GM23338 (cell line): ENCODE measurements around the gene MINK1. TPM values are rescaled to one million over a fixed set of nuclear protein-coding genes. Genes with fewer than 3 reads are reported as not detected.

Source experiments
- ATAC-seq: fragments of 200-7000 bp; cut with Tn5 transposase; 3 replicates; pipeline ENCODE4 v1.9.1; 2020
- DNase-seq: peaks from one replicate; pipeline ENCODE4 v3.0.0-alpha.2; 2015; ENCODE audit warnings: low spot score
- H2AFZ ChIP-seq: fragments of 200-600 bp; sonication (generic); 2 replicates; pipeline ENCODE4 v1.8.0; 2016; ENCODE audit warnings: antibody characterized with exemption, mild to moderate bottlenecking, moderate library complexity
- H3F3A ChIP-seq: fragments of 200-600 bp; sonication (generic); replicated peaks from 2 replicates; pipeline ENCODE4 v1.8.0; 2017; ENCODE audit warnings: antibody characterized with exemption, mixed run types, low read depth
- H3K27ac ChIP-seq: fragments of 200-600 bp; sonication (generic); 2 replicates; pipeline ENCODE4 v1.6.1; 2016; ENCODE audit warnings: low read depth
- H3K27me3 ChIP-seq: fragments of 200-600 bp; sonication (generic); 2 replicates; pipeline ENCODE4 v1.8.0; 2016; ENCODE audit warnings: mild to moderate bottlenecking, mixed run types, moderate library complexity; ENCODE audit not compliant: insufficient read depth
- H3K36me3 ChIP-seq: fragments of 200-600 bp; sonication (generic); 2 replicates; pipeline ENCODE4 v1.8.0; 2016; ENCODE audit warnings: mild to moderate bottlenecking; ENCODE audit not compliant: insufficient read depth
- H3K4me1 ChIP-seq: fragments of 200-600 bp; sonication (generic); 2 replicates; pipeline ENCODE4 v1.8.0; 2016; ENCODE audit warnings: mild to moderate bottlenecking, moderate library complexity; ENCODE audit not compliant: insufficient read depth
- H3K4me2 ChIP-seq: fragments of 200-600 bp; sonication (generic); 2 replicates; pipeline ENCODE4 v1.7.1; 2017; ENCODE audit warnings: mixed run types
- H3K4me3 ChIP-seq: fragments of 200-600 bp; sonication (generic); 2 replicates; pipeline ENCODE4 v1.6.1; 2016; ENCODE audit warnings: mixed run types
- H3K79me2 ChIP-seq: fragments of 200-600 bp; sonication (generic); replicated peaks from 2 replicates; pipeline ENCODE4 v1.8.0; 2017; ENCODE audit warnings: mild to moderate bottlenecking; ENCODE audit not compliant: insufficient read depth
- H3K9me2 ChIP-seq: fragments of 200-600 bp; sonication (generic); 2 replicates; pipeline ENCODE4 v1.8.0; 2017; ENCODE audit not compliant: insufficient read depth
- H4K20me1 ChIP-seq: fragments of 200-600 bp; sonication (generic); replicated peaks from 2 replicates; pipeline ENCODE4 v1.8.0; 2017; ENCODE audit warnings: mild to moderate bottlenecking; ENCODE audit not compliant: insufficient read depth
- H3K27ac Mint-ChIP-seq: 2 replicates; pipeline ENCODE4 v1.8.0; 2020; ENCODE audit warnings: inconsistent platforms, mild to moderate bottlenecking, moderate library complexity, mixed read lengths
- H3K27me3 Mint-ChIP-seq: 3 replicates; pipeline ENCODE4 v1.8.0; 2022; ENCODE audit warnings: low read depth, mild to moderate bottlenecking, moderate library complexity, mixed read lengths, inconsistent platforms; ENCODE audit not compliant: insufficient read depth, poor library complexity
- H3K36me3 Mint-ChIP-seq: 3 replicates; pipeline ENCODE4 v1.8.0; 2021; ENCODE audit warnings: low read depth, mild to moderate bottlenecking, inconsistent platforms, moderate library complexity, mixed read lengths
- H3K4me1 Mint-ChIP-seq: 3 replicates; pipeline ENCODE4 v1.8.0; 2020; ENCODE audit warnings: mild to moderate bottlenecking, inconsistent platforms, mixed read lengths
- H3K4me3 Mint-ChIP-seq: 3 replicates; pipeline ENCODE4 v1.8.0; 2021; ENCODE audit warnings: moderate library complexity, mild to moderate bottlenecking, inconsistent platforms, mixed read lengths
- H3K9me3 Mint-ChIP-seq: 3 replicates; pipeline ENCODE4 v1.8.0; 2020; ENCODE audit warnings: moderate library complexity, mild to moderate bottlenecking, inconsistent platforms, mixed read lengths
- EZH2 ChIP-seq: fragments of 200-600 bp; sonication (generic); IDR thresholded peaks from one replicate; pipeline ENCODE4 v1.8.0; 2017; ENCODE audit warnings: antibody characterized with exemption, mild to moderate bottlenecking, low read depth; ENCODE audit not compliant: unreplicated experiment
- JUNB ChIP-seq: IDR thresholded peaks from one replicate; pipeline ENCODE4 v1.6.1; 2016; ENCODE audit warnings: antibody characterized with exemption; ENCODE audit not compliant: unreplicated experiment
- POLR2AphosphoS5 ChIP-seq: IDR thresholded peaks from 2 replicates; pipeline ENCODE4 v1.6.1; 2016; ENCODE audit warnings: antibody characterized with exemption, low read depth
- STAT1 ChIP-seq: IDR thresholded peaks from one replicate; pipeline ENCODE4 v1.6.1; 2016; ENCODE audit warnings: antibody characterized with exemption; ENCODE audit not compliant: unreplicated experiment
- polyA plus RNA-seq: library from polyadenylated mRNA; unstranded; fragments of >200 nt; fragmentation: Nextera tagmentation; extraction: Ambion mirVana; gene quantifications from 2 replicates; pipeline ENCODE4 v1.2.1, GENCODE V29; 2016
- total RNA-seq: library from RNA; depleted of rRNA; stranded (reverse); fragments of >200 nt; shearing (Covaris generic); gene quantifications from 2 replicates; pipeline ENCODE4 v1.2.3, GENCODE V29; 2014
- TF ChIP-seq, protein P1 (sequence below): fragments of 250-450 bp; sonication (Bioruptor Pico); IDR thresholded peaks from 2 replicates; pipeline ENCODE4 v1.5.0; 2020; ENCODE audit warnings: mild to moderate bottlenecking, moderate library complexity
- TF ChIP-seq, protein P2 (sequence below), 2 experiments: fragments of 200-600 bp in 1 of 2; sonication (generic) in 1 of 2; conservative IDR thresholded peaks; 2 replicates each; pipeline versions ENCODE4 v1.5.1 to v1.6.1; 2016 to 2017; ENCODE audit warnings: antibody characterized with exemption in 2 of 2, low read depth in 2 of 2, mild to moderate bottlenecking in 2 of 2, moderate library complexity in 1 of 2
- TF ChIP-seq, protein P3 (sequence below): IDR thresholded peaks from one replicate; pipeline ENCODE4 v1.6.1; 2018; ENCODE audit warnings: antibody characterized with exemption; ENCODE audit not compliant: unreplicated experiment
- TF ChIP-seq, protein P4 (sequence below): IDR thresholded peaks from 2 replicates; pipeline ENCODE4 v1.6.1; 2016; ENCODE audit warnings: antibody characterized with exemption

The MINK1 gene
- total and polyA plus RNA-seq, 2 experiments from 2014 or later, result 17.3 to 54.9 TPM

DNA sequence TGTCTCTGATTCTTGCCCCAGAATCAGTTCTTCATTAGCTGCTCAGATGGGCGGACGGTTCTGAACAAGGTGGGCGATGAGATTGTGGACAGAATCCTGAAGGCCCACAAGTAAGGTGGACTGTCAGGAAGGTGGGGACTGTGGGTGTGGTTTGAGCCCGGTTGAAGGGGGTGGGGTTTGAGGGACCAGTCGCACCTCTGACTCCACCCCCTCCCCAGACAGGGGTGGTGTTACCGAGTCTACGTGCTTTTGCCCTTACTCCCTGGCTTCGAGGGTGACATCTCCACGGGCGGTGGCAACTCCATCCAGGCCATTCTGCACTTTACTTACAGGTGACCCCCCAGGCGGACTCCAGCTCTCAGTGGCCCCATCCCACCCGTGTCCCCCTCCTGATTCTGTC is 14.9 kb upstream of the MINK1 start (continued):
- TF ChIP-seq, protein P1, sequence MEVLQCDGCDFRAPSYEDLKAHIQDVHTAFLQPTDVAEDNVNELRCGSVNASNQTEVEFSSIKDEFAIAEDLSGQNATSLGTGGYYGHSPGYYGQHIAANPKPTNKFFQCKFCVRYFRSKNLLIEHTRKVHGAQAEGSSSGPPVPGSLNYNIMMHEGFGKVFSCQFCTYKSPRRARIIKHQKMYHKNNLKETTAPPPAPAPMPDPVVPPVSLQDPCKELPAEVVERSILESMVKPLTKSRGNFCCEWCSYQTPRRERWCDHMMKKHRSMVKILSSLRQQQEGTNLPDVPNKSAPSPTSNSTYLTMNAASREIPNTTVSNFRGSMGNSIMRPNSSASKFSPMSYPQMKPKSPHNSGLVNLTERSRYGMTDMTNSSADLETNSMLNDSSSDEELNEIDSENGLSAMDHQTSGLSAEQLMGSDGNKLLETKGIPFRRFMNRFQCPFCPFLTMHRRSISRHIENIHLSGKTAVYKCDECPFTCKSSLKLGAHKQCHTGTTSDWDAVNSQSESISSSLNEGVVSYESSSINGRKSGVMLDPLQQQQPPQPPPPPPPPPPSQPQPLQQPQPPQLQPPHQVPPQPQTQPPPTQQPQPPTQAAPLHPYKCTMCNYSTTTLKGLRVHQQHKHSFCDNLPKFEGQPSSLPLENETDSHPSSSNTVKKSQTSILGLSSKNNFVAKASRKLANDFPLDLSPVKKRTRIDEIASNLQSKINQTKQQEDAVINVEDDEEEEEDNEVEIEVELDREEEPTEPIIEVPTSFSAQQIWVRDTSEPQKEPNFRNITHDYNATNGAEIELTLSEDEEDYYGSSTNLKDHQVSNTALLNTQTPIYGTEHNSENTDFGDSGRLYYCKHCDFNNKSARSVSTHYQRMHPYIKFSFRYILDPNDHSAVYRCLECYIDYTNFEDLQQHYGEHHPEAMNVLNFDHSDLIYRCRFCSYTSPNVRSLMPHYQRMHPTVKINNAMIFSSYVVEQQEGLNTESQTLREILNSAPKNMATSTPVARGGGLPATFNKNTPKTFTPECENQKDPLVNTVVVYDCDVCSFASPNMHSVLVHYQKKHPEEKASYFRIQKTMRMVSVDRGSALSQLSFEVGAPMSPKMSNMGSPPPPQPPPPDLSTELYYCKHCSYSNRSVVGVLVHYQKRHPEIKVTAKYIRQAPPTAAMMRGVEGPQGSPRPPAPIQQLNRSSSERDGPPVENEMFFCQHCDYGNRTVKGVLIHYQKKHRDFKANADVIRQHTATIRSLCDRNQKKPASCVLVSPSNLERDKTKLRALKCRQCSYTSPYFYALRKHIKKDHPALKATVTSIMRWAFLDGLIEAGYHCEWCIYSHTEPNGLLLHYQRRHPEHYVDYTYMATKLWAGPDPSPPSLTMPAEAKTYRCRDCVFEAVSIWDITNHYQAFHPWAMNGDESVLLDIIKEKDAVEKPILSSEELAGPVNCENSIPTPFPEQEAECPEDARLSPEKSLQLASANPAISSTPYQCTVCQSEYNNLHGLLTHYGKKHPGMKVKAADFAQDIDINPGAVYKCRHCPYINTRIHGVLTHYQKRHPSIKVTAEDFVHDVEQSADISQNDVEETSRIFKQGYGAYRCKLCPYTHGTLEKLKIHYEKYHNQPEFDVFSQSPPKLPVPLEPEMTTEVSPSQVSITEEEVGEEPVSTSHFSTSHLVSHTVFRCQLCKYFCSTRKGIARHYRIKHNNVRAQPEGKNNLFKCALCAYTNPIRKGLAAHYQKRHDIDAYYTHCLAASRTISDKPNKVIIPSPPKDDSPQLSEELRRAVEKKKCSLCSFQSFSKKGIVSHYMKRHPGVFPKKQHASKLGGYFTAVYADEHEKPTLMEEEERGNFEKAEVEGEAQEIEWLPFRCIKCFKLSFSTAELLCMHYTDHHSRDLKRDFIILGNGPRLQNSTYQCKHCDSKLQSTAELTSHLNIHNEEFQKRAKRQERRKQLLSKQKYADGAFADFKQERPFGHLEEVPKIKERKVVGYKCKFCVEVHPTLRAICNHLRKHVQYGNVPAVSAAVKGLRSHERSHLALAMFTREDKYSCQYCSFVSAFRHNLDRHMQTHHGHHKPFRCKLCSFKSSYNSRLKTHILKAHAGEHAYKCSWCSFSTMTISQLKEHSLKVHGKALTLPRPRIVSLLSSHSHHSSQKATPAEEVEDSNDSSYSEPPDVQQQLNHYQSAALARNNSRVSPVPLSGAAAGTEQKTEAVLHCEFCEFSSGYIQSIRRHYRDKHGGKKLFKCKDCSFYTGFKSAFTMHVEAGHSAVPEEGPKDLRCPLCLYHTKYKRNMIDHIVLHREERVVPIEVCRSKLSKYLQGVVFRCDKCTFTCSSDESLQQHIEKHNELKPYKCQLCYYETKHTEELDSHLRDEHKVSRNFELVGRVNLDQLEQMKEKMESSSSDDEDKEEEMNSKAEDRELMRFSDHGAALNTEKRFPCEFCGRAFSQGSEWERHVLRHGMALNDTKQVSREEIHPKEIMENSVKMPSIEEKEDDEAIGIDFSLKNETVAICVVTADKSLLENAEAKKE (CRISPR knock-in tag), result no peak
- TF ChIP-seq, protein P2, sequence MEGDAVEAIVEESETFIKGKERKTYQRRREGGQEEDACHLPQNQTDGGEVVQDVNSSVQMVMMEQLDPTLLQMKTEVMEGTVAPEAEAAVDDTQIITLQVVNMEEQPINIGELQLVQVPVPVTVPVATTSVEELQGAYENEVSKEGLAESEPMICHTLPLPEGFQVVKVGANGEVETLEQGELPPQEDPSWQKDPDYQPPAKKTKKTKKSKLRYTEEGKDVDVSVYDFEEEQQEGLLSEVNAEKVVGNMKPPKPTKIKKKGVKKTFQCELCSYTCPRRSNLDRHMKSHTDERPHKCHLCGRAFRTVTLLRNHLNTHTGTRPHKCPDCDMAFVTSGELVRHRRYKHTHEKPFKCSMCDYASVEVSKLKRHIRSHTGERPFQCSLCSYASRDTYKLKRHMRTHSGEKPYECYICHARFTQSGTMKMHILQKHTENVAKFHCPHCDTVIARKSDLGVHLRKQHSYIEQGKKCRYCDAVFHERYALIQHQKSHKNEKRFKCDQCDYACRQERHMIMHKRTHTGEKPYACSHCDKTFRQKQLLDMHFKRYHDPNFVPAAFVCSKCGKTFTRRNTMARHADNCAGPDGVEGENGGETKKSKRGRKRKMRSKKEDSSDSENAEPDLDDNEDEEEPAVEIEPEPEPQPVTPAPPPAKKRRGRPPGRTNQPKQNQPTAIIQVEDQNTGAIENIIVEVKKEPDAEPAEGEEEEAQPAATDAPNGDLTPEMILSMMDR (conservative IDR thresholded peaks at IDR 0.05; ENCODE audit: low read depth in 2 of 2), result no peak

DNA sequence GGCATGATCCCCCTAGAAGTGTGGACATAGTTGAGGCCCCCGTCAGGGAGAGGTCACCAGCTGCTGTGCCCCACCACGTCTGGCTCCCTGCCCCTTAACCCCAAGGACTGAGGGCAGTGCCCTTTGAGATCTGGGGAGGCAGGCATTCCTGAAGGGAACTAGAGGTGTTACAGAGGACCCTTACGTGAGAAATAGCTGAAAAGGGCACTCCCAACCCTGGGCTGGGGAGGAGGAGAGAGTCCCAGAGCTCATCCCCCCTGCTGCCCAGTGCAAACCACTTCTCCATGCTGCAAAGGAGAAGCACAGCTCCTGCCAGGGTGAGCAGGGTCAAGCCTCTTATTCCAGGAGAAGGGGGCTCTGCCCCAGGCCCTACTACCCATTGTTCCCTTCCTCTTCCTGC is 10.3 kb upstream of the MINK1 start:
- H3K4me3 ChIP-seq, result no peak overlapping the region
- H3F3A ChIP-seq, result no peaks in the 10 kb centered on the region
- Mint-ChIP-seq H3K27ac (no peak overlapping the region), H3K36me3 (peaks cover 17% of the 10 kb centered on the region; the same call in 2 of the 3 replicates), H3K9me3 (no peaks in the 10 kb centered on the region; the same call in 2 of the 3 replicates), H3K4me1 (no peaks in the 10 kb centered on the region), H3K27me3 (peaks cover 3% of the 10 kb centered on the region), H3K4me3 (no peak overlapping the region; the same call in 2 of the 3 replicates)
- ATAC-seq (no peak), DNase-seq (no peak)
- no peak overlapping the region for H2AFZ ChIP-seq
- no peaks in the 10 kb centered on the region for H3K79me2 ChIP-seq
- no peaks in the 10 kb centered on the region for H3K4me1 ChIP-seq
- H3K36me3 ChIP-seq, result 0 out of 2 replicates have a peak, but pooled peaks cover 7% of the 10 kb centered on the region
- no peaks in the 10 kb centered on the region for H3K27me3 ChIP-seq
- H4K20me1 ChIP-seq, result no peaks in the 10 kb centered on the region; the same call in 1 of the 2 replicates
- no peak overlapping the region for H3K27ac ChIP-seq
- H3K9me2 ChIP-seq, result no peaks in the 10 kb centered on the region
- no peak overlapping the region for H3K4me2 ChIP-seq
- TF ChIP-seq POLR2AphosphoS5 (no peak), JUNB (no peak), STAT1 (no peak), EZH2 (no peak)
- TF ChIP-seq, protein P3, sequence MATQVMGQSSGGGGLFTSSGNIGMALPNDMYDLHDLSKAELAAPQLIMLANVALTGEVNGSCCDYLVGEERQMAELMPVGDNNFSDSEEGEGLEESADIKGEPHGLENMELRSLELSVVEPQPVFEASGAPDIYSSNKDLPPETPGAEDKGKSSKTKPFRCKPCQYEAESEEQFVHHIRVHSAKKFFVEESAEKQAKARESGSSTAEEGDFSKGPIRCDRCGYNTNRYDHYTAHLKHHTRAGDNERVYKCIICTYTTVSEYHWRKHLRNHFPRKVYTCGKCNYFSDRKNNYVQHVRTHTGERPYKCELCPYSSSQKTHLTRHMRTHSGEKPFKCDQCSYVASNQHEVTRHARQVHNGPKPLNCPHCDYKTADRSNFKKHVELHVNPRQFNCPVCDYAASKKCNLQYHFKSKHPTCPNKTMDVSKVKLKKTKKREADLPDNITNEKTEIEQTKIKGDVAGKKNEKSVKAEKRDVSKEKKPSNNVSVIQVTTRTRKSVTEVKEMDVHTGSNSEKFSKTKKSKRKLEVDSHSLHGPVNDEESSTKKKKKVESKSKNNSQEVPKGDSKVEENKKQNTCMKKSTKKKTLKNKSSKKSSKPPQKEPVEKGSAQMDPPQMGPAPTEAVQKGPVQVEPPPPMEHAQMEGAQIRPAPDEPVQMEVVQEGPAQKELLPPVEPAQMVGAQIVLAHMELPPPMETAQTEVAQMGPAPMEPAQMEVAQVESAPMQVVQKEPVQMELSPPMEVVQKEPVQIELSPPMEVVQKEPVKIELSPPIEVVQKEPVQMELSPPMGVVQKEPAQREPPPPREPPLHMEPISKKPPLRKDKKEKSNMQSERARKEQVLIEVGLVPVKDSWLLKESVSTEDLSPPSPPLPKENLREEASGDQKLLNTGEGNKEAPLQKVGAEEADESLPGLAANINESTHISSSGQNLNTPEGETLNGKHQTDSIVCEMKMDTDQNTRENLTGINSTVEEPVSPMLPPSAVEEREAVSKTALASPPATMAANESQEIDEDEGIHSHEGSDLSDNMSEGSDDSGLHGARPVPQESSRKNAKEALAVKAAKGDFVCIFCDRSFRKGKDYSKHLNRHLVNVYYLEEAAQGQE, result no peak
- TF ChIP-seq, protein P4, sequence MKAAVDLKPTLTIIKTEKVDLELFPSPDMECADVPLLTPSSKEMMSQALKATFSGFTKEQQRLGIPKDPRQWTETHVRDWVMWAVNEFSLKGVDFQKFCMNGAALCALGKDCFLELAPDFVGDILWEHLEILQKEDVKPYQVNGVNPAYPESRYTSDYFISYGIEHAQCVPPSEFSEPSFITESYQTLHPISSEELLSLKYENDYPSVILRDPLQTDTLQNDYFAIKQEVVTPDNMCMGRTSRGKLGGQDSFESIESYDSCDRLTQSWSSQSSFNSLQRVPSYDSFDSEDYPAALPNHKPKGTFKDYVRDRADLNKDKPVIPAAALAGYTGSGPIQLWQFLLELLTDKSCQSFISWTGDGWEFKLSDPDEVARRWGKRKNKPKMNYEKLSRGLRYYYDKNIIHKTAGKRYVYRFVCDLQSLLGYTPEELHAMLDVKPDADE, result no peak
